IPS-NIHi11 (cell line): Measurements from ENCODE around the gene ZNF385B.
A peak's percentile ranks its signal among the peaks of the same experiment; 100 is the strongest.

Experiments
- DNase-seq: peaks from one replicate; pipeline ENCODE4 v3.0.0; 2012; ENCODE audit warnings: mixed read lengths, low spot score

ZNF385B gene

GRCh38 chr2:179855673-179856072 lies 5.7 kb downstream of the ZNF385B start:
- no peak for DNase-seq

- no peak for DNase-seq
Observed at GRCh38 chr2:179854891-179855290, 6.5 kb downstream of the ZNF385B start.

- DNase-seq, result no peak
Observed at GRCh38 chr2:179853108-179853507, 8.3 kb downstream of the ZNF385B start.

GRCh38 chr2:179850188-179850587 lies 11.2 kb downstream of the ZNF385B start:
- DNase-seq, result no peak

- no peak for DNase-seq
Observed at GRCh38 chr2:179849719-179850118, 11.7 kb downstream of the ZNF385B start.

GRCh38 chr2:179843541-179843940 lies 17.9 kb downstream of the ZNF385B start:
- no peak for DNase-seq

- DNase-seq, result peak; percentile 23
Observed at GRCh38 chr2:179842498-179843153, 18.8 kb downstream of the ZNF385B start.

- no peak for DNase-seq
Observed at GRCh38 chr2:179840840-179841239, 20.6 kb downstream of the ZNF385B start.

GRCh38 chr2:179837408-179837807 lies 24.0 kb downstream of the ZNF385B start:
- DNase-seq, result no peak

GRCh38 chr2:179830043-179830787 lies 31.2 kb downstream of the ZNF385B start:
- DNase-seq, result no peak

- no peak for DNase-seq
Observed at GRCh38 chr2:179826297-179826696, 35.1 kb downstream of the ZNF385B start.

- DNase-seq, result no peak
Observed at GRCh38 chr2:179825494-179825893, 35.9 kb downstream of the ZNF385B start.

GRCh38 chr2:179824961-179825360 lies 36.5 kb downstream of the ZNF385B start:
- DNase-seq, result no peak

- DNase-seq, result no peak
Observed at GRCh38 chr2:179822540-179822939, 38.9 kb downstream of the ZNF385B start.

- DNase-seq, result no peak
Observed at GRCh38 chr2:179818546-179818945, 42.9 kb downstream of the ZNF385B start.

- no peak for DNase-seq
Observed at GRCh38 chr2:179817181-179817841, 44.1 kb downstream of the ZNF385B start.

- DNase-seq, result no peak
Observed at GRCh38 chr2:179814050-179814449, 47.4 kb downstream of the ZNF385B start.

GRCh38 chr2:179812501-179812900 lies 48.9 kb downstream of the ZNF385B start:
- no peak for DNase-seq

- no peak for DNase-seq
Observed at GRCh38 chr2:179811042-179811441, 50.4 kb downstream of the ZNF385B start.

- no peak for DNase-seq
Observed at GRCh38 chr2:179809606-179810005, 51.8 kb downstream of the ZNF385B start.

GRCh38 chr2:179805001-179805400 lies 56.4 kb downstream of the ZNF385B start:
- DNase-seq, result no peak

- DNase-seq, result no peak
Observed at GRCh38 chr2:179804206-179804605, 57.2 kb downstream of the ZNF385B start.
